H9 (cell line): ENCODE results near the gene PON2. TPM values are rescaled to one million over a fixed set of nuclear protein-coding genes. Genes with fewer than 3 reads are reported as not detected.

Source experiments
- DNase-seq: peaks from one replicate; pipeline ENCODE4 v3.0.0-alpha.2; 2017
- H2AFZ ChIP-seq: one replicate; pipeline ENCODE4 v1.6.1; 2013; ENCODE audit warnings: mild to moderate bottlenecking, low read length, control low read depth, moderate library complexity
- H2AK5ac ChIP-seq: 2 replicates; pipeline ENCODE4 v1.6.1; 2013; ENCODE audit warnings: low read length, control low read depth, mixed read lengths; ENCODE audit not compliant: insufficient read length
- H2BK120ac ChIP-seq: one replicate; pipeline ENCODE4 v1.6.1; 2013; ENCODE audit warnings: low read depth, mild to moderate bottlenecking, low read length, control low read depth, inconsistent platforms; ENCODE audit not compliant: poor library complexity, severe bottlenecking
- H2BK12ac ChIP-seq: 2 replicates; pipeline ENCODE4 v1.6.1; 2013; ENCODE audit warnings: low read length, control low read depth, mixed read lengths, low read depth; ENCODE audit not compliant: insufficient read length
- H2BK15ac ChIP-seq: 2 replicates; pipeline ENCODE4 v1.6.1; 2013; ENCODE audit warnings: low read depth, low read length, control low read depth
- H2BK20ac ChIP-seq: one replicate; pipeline ENCODE4 v1.6.1; 2013; ENCODE audit warnings: low read depth, mild to moderate bottlenecking, low read length, control low read depth, inconsistent platforms; ENCODE audit not compliant: poor library complexity, severe bottlenecking
- H2BK5ac ChIP-seq: 2 replicates; pipeline ENCODE4 v1.6.1; 2013; ENCODE audit warnings: low read length, control low read depth, mixed read lengths; ENCODE audit not compliant: insufficient read length
- H3K14ac ChIP-seq: 2 replicates; pipeline ENCODE4 v1.6.1; 2013; ENCODE audit warnings: low read length, control low read depth; ENCODE audit not compliant: insufficient read depth
- H3K18ac ChIP-seq: 2 replicates; pipeline ENCODE4 v1.6.1; 2013; ENCODE audit warnings: low read depth, mild to moderate bottlenecking, mixed read lengths, low read length, control low read depth; ENCODE audit not compliant: insufficient read length
- H3K23ac ChIP-seq: 2 replicates; pipeline ENCODE4 v1.6.1; 2013; ENCODE audit warnings: low read length, control low read depth, mixed read lengths, low read depth; ENCODE audit not compliant: insufficient read length
- H3K23me2 ChIP-seq: 2 replicates; pipeline ENCODE4 v1.6.1; 2013; ENCODE audit warnings: low read depth, mild to moderate bottlenecking, mixed read lengths, low read length, control low read depth; ENCODE audit not compliant: insufficient read length, poor library complexity, severe bottlenecking
- H3K27ac ChIP-seq: 2 replicates; pipeline ENCODE4 v1.5.1; 2013; ENCODE audit warnings: low read length, control low read depth, mixed read lengths, low read depth; ENCODE audit not compliant: insufficient read length
- H3K27me3 ChIP-seq: 2 replicates; pipeline ENCODE4 v1.6.1; 2013; ENCODE audit warnings: low read length, control low read depth, inconsistent platforms; ENCODE audit not compliant: insufficient read depth
- H3K4ac ChIP-seq: 2 replicates; pipeline ENCODE4 v1.6.1; 2013; ENCODE audit warnings: low read depth, mild to moderate bottlenecking, control low read depth, inconsistent platforms, low read length, moderate library complexity
- H3K4me1 ChIP-seq: 2 replicates; pipeline ENCODE4 v1.6.1; 2013; ENCODE audit warnings: low read length, control low read depth, inconsistent platforms; ENCODE audit not compliant: insufficient read depth
- H3K4me2 ChIP-seq: 2 replicates; pipeline ENCODE4 v1.6.1; 2013; ENCODE audit warnings: low read length, control low read depth, mixed read lengths; ENCODE audit not compliant: insufficient read length, insufficient read depth
- H3K56ac ChIP-seq: 2 replicates; pipeline ENCODE4 v1.6.1; 2013; ENCODE audit warnings: low read depth, mild to moderate bottlenecking, mixed read lengths, low read length, control low read depth; ENCODE audit not compliant: insufficient read length
- H3K79me1 ChIP-seq: 2 replicates; pipeline ENCODE4 v1.6.1; 2013; ENCODE audit warnings: low read depth, mild to moderate bottlenecking, moderate library complexity, low read length, control low read depth, inconsistent platforms; ENCODE audit not compliant: insufficient read depth, poor library complexity, severe bottlenecking
- H3K79me2 ChIP-seq: 2 replicates; pipeline ENCODE4 v1.6.1; 2013; ENCODE audit warnings: low read length, control low read depth, inconsistent platforms; ENCODE audit not compliant: insufficient read depth
- H3K9ac ChIP-seq: 2 replicates; pipeline ENCODE4 v1.6.1; 2013; ENCODE audit warnings: low read length, control low read depth, mixed read lengths; ENCODE audit not compliant: insufficient read length; ENCODE audit errors: extremely low read depth
- H3K9me3 ChIP-seq: one replicate; pipeline ENCODE4 v1.6.1; 2013; ENCODE audit warnings: low read depth, low read length, inconsistent platforms; ENCODE audit not compliant: control insufficient read depth
- H3T11ph ChIP-seq: one replicate; pipeline ENCODE4 v1.6.1; 2013; ENCODE audit warnings: mild to moderate bottlenecking, low read length, control low read depth, inconsistent platforms
- H4K20me1 ChIP-seq: one replicate; pipeline ENCODE4 v1.6.1; 2013; ENCODE audit not compliant: control insufficient read depth, insufficient read length, insufficient read depth
- H4K5ac ChIP-seq: 2 replicates; pipeline ENCODE4 v1.6.1; 2013; ENCODE audit warnings: low read depth, mild to moderate bottlenecking, mixed read lengths, low read length, control low read depth; ENCODE audit not compliant: insufficient read length
- H4K8ac ChIP-seq: replicated peaks from 2 replicates; pipeline ENCODE4 v1.6.1; 2013; ENCODE audit warnings: low read length, control low read depth, mixed read lengths, low read depth; ENCODE audit not compliant: insufficient read length
- H4K91ac ChIP-seq: 2 replicates; pipeline ENCODE4 v1.6.1; 2013; ENCODE audit warnings: low read depth, mild to moderate bottlenecking, moderate library complexity, mixed read lengths, low read length, control low read depth; ENCODE audit not compliant: insufficient read length
- H3K27ac Mint-ChIP-seq, 3 experiments: 2 replicates in 2 of 3; 3 replicates in 1 of 3; pipeline ENCODE4 v1.8.0; 2020 to 2021; ENCODE audit warnings: mixed read lengths in 3 of 3, mild to moderate bottlenecking in 1 of 3, moderate library complexity in 1 of 3
- H3K27me3 Mint-ChIP-seq: 2 replicates; pipeline ENCODE4 v1.8.0; 2021; ENCODE audit warnings: low read depth, mild to moderate bottlenecking, moderate library complexity, mixed read lengths
- H3K36me3 Mint-ChIP-seq, 3 experiments: 2 replicates in 2 of 3; 3 replicates in 1 of 3; pipeline ENCODE4 v1.8.0; 2020 to 2021; ENCODE audit warnings: low read depth in 3 of 3, mixed read lengths in 3 of 3; ENCODE audit not compliant: insufficient read depth in 1 of 3
- H3K4me1 Mint-ChIP-seq, 2 experiments: 2 replicates each; pipeline ENCODE4 v1.8.0; 2020; ENCODE audit warnings: mixed read lengths in 2 of 2
- H3K4me3 Mint-ChIP-seq, 2 experiments: 2 replicates in 1 of 2; 3 replicates in 1 of 2; pipeline ENCODE4 v1.8.0; 2020 to 2021; ENCODE audit warnings: mild to moderate bottlenecking in 2 of 2, mixed read lengths in 2 of 2, moderate library complexity in 1 of 2
- H3K9me3 Mint-ChIP-seq, 2 experiments: 2 replicates in 1 of 2; 3 replicates in 1 of 2; pipeline ENCODE4 v1.8.0; 2020; ENCODE audit warnings: mild to moderate bottlenecking in 2 of 2, mixed read lengths in 2 of 2, moderate library complexity in 1 of 2
- WGBS: extraction: QIAGEN DNeasy Blood & Tissue Kit; methylation state at CpG from one replicate; pipeline ENCODE4 v1.1.7; 2013; ENCODE audit warnings: missing lambda C conversion rate, low lambda C conversion rate, mixed read lengths; ENCODE audit not compliant: insufficient read length; ENCODE audit errors: extremely low coverage; 5-methylcytosine and 5-hydroxymethylcytosine counted together
- total RNA-seq: library from RNA; stranded (reverse); gene quantifications from 2 replicates; pipeline ENCODE4 v1.2.1, GENCODE V29; 2021
- TF ChIP-seq, protein P1 (sequence below): fragments of 200-600 bp; sonication (generic); conservative IDR thresholded peaks from 3 replicates; pipeline ENCODE4 v1.8.0; 2021; ENCODE audit warnings: antibody characterized with exemption, mild to moderate bottlenecking

Gene PON2
- total RNA-seq, 1 experiment from 2014 or later = 26.7 TPM

DNA sequence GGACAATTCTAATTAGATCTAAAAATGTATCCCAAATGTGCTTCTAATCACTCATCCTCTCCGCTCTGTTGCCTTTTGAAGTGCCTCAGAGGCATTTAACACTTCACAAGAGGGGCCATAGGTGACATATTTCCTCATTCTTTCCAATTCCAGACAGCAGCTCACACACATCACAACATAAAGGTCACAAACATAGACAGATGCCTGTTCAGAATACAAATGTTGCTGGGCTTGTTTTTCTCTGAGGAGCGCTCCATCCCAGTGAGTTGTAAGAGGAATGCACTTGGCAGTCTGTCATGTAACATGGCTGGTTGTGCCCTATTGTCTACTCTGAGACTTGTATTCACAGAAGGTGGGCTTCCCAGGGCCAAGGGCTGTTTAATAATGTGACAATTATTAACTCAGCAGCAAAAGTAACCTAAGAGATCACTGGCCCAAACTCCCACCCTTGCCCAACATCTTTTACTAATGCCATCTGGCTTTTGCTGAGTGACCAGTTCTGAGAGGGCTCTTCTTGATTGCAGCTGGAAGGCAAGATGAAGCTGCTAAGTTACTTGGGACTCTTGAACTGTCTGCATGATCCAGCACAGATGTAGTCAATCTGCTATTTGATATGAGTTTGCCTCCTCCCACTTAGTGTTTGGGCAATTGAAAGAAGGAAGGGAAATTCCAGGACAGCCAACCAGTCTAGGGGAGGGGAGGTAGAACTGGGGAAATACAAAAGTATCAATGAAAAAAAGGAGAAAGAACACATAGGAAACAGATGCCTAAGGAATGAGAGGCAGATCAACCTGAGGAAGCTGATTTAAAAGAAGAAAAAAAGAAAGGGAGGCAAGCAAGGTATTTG is 13.6 kb downstream of the PON2 start:
- no peak overlapping the region for H3K27ac ChIP-seq
- no CpG with 5 or more reads among the region's 2 CpGs for WGBS

More for the DNA sequence above, 13.6 kb downstream of the PON2 start:
- Mint-ChIP-seq H3K4me1 (peaks cover 15 to 19% of the 10 kb centered on the region in 2 experiments), H3K27me3 (no peaks in the 10 kb centered on the region), H3K4me3 (no peak overlapping the region), H3K9me3 (no peaks in the 10 kb centered on the region), H3K27ac (peak overlapping the region; percentile 6 to 63 (median 6); a peak in 3 of 7 replicates), H3K36me3 (peaks cover 6 to 15% (median 12%) of the 10 kb centered on the region in 3 experiments)
- no peaks in the 10 kb centered on the region for H3K9me3 ChIP-seq
- no peak overlapping the region for H2AK5ac ChIP-seq
- TF ChIP-seq, protein P1, sequence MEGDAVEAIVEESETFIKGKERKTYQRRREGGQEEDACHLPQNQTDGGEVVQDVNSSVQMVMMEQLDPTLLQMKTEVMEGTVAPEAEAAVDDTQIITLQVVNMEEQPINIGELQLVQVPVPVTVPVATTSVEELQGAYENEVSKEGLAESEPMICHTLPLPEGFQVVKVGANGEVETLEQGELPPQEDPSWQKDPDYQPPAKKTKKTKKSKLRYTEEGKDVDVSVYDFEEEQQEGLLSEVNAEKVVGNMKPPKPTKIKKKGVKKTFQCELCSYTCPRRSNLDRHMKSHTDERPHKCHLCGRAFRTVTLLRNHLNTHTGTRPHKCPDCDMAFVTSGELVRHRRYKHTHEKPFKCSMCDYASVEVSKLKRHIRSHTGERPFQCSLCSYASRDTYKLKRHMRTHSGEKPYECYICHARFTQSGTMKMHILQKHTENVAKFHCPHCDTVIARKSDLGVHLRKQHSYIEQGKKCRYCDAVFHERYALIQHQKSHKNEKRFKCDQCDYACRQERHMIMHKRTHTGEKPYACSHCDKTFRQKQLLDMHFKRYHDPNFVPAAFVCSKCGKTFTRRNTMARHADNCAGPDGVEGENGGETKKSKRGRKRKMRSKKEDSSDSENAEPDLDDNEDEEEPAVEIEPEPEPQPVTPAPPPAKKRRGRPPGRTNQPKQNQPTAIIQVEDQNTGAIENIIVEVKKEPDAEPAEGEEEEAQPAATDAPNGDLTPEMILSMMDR = no peak
- no peak for DNase-seq
- H2AFZ ChIP-seq = no peak overlapping the region
- no peak overlapping the region for H4K8ac ChIP-seq
- no peak overlapping the region for H3K4me2 ChIP-seq
- no peak overlapping the region for H3K14ac ChIP-seq
- H3K23me2 ChIP-seq = no peaks in the 10 kb centered on the region
- H3K27me3 ChIP-seq = no peaks in the 10 kb centered on the region; the same call in 1 of the 2 replicates
- no peaks in the 10 kb centered on the region for H3K4me1 ChIP-seq
- no peaks in the 10 kb centered on the region for H4K20me1 ChIP-seq
- H3K79me2 ChIP-seq = no peaks in the 10 kb centered on the region
- H3K23ac ChIP-seq = no peak overlapping the region
- H3K56ac ChIP-seq = no peak overlapping the region
- H2BK5ac ChIP-seq = no peak overlapping the region
- H3K79me1 ChIP-seq = no peaks in the 10 kb centered on the region
- H3K4ac ChIP-seq = no peak overlapping the region
- H3K18ac ChIP-seq = no peak overlapping the region
- no peak overlapping the region for H2BK20ac ChIP-seq
- H2BK12ac ChIP-seq = no peak overlapping the region
- H3K9ac ChIP-seq = no peak overlapping the region
- H3T11ph ChIP-seq = no peak overlapping the region
- H2BK15ac ChIP-seq = no peak overlapping the region
- H2BK120ac ChIP-seq = no peak overlapping the region
- H4K91ac ChIP-seq = no peak overlapping the region
- H4K5ac ChIP-seq = no peak overlapping the region
